Stomach (tissue), 4 donors: ENCODE data around the gene SLC3A2.

Source experiments
- CTCF ChIP-seq, 7 experiments: fragments of 450-650 bp in 4 of 7; fragments of 200-600 bp in 3 of 7; sonication (generic) in 3 of 7; IDR thresholded peaks; one replicate each; pipeline ENCODE4 v1.5.1; 2016 to 2019; ENCODE audit warnings: antibody characterized with exemption in 7 of 7, control low read depth in 2 of 7, mild to moderate bottlenecking in 1 of 7
- EP300 ChIP-seq: sonication (generic); formaldehyde crosslinking; IDR thresholded peaks from one replicate; pipeline ENCODE4 v1.6.1; 2017; ENCODE audit warnings: antibody characterized with exemption
- POLR2A ChIP-seq, 4 donors: fragments of 450-650 bp; IDR thresholded peaks; one replicate each; pipeline ENCODE4 v1.6.1; 2016; ENCODE audit warnings: antibody characterized with exemption in 4 of 4, control low read depth in 2 of 4, mild to moderate bottlenecking in 1 of 4, moderate library complexity in 1 of 4
- POLR2AphosphoS5 ChIP-seq, 3 donors: sonication (generic); formaldehyde crosslinking; IDR thresholded peaks; one replicate each; pipeline ENCODE4 v1.6.1; 2016; ENCODE audit warnings: antibody characterized with exemption in 3 of 3

- no peak for TF ChIP-seq POLR2A (IDR thresholded peaks at IDR 0.05)
- TF ChIP-seq CTCF (IDR thresholded peaks at IDR 0.05): no peak
- no peak for TF ChIP-seq POLR2AphosphoS5 (IDR thresholded peaks at IDR 0.05)
- no peak for TF ChIP-seq EP300
Observed at GRCh38 chr11:62876712-62877111, 4.0 kb upstream of the SLC3A2 start.
